Caco-2 (cell line): Measurements from ENCODE around the gene MYO9B. TPM values are rescaled to one million over a fixed set of nuclear protein-coding genes. Genes with fewer than 3 reads are reported as not detected.

Source experiments
- BruUV-seq: library from RNA; stranded (reverse); fragments of 400-500 nt; replicated peaks from 2 replicates; lab custom pipeline; 2021; lab: Mats Ljungman, UMichigan
- CTCF ChIA-PET: fragments of 300-600 bp; sonication (Branson Sonifier 250); formaldehyde crosslinking; loops from one replicate; lab custom pipeline; 2022; ENCODE audit warnings: antibody characterized with exemption; lab: Charles Lee
- POLR2A ChIA-PET: fragments of 300-600 bp; sonication (Branson Sonifier 250); formaldehyde crosslinking; loops from one replicate; lab custom pipeline; 2022; ENCODE audit warnings: antibody characterized with exemption; lab: Charles Lee
- DNase-seq, 2 experiments: peaks; one replicate each; pipeline versions ENCODE4 v3.0.0 to v3.0.0-alpha.2; 2020 to 2022
- H3K27me3 ChIP-seq: replicated peaks from 2 replicates; pipeline ENCODE4 v1.6.0; 2011; ENCODE audit warnings: low read length; ENCODE audit not compliant: control insufficient read depth, insufficient read depth
- H3K36me3 ChIP-seq: 2 replicates; pipeline ENCODE4 v1.5.1; 2011; ENCODE audit warnings: low read length; ENCODE audit not compliant: control insufficient read depth, insufficient read depth
- H3K4me1 ChIP-seq: fragments of 250-450 bp; sonication (Bioruptor Pico); 2 replicates; pipeline ENCODE4 v1.5.1; 2020; ENCODE audit warnings: mild to moderate bottlenecking
- H3K4me3 ChIP-seq: 2 replicates; pipeline ENCODE4 v1.5.1; 2011; ENCODE audit warnings: low read depth, mild to moderate bottlenecking, control low read depth, low read length
- H3K9me3 ChIP-seq: fragments of 250-450 bp; sonication (Bioruptor Pico); 2 replicates; pipeline ENCODE4 v1.5.1; 2020; ENCODE audit warnings: mild to moderate bottlenecking, moderate library complexity
- H3K27ac Mint-ChIP-seq: one replicate; pipeline ENCODE4 v1.8.0; 2022; ENCODE audit warnings: mixed read lengths; ENCODE audit not compliant: unreplicated experiment
- H3K27me3 Mint-ChIP-seq: one replicate; pipeline ENCODE4 v1.8.0; 2022; ENCODE audit warnings: mixed read lengths; ENCODE audit not compliant: insufficient read depth, unreplicated experiment
- H3K36me3 Mint-ChIP-seq: one replicate; pipeline ENCODE4 v1.8.0; 2022; ENCODE audit warnings: mild to moderate bottlenecking, mixed read lengths; ENCODE audit not compliant: insufficient read depth, unreplicated experiment
- H3K4me1 Mint-ChIP-seq: one replicate; pipeline ENCODE4 v1.8.0; 2022; ENCODE audit warnings: low read depth, mixed read lengths; ENCODE audit not compliant: unreplicated experiment
- H3K4me3 Mint-ChIP-seq: one replicate; pipeline ENCODE4 v1.8.0; 2022; ENCODE audit warnings: mild to moderate bottlenecking, moderate library complexity, mixed read lengths; ENCODE audit not compliant: unreplicated experiment
- H3K9me3 Mint-ChIP-seq: one replicate; pipeline ENCODE4 v1.8.0; 2022; ENCODE audit warnings: mixed read lengths; ENCODE audit not compliant: unreplicated experiment
- intact Hi-C: fragments of 100-400 bp; cut with micrococcal nuclease; formaldehyde crosslinking; loops from one replicate; pipeline ENCODE4 v1.10.0; 2022; ENCODE audit not compliant: unreplicated experiment
- total RNA-seq: library from RNA; stranded (reverse); gene quantifications from 2 replicates; pipeline ENCODE4 v1.2.3, GENCODE V29; 2022
- TF ChIP-seq, protein P1 (sequence below), 2 experiments: fragments of 200-600 bp in 1 of 2; IDR thresholded peaks; 1 replicate in 1 of 2; 2 replicates in 1 of 2; pipeline versions ENCODE4 v1.5.1 to v1.8.0; 2011 to 2022; ENCODE audit warnings: antibody characterized with exemption in 1 of 2, control low read depth in 1 of 2, inconsistent platforms in 1 of 2, low read depth in 1 of 2, low read length in 1 of 2, mild to moderate bottlenecking in 1 of 2, moderate library complexity in 1 of 2; ENCODE audit not compliant: insufficient read depth in 1 of 2, severe bottlenecking in 1 of 2, unreplicated experiment in 1 of 2

Gene MYO9B
- total RNA-seq, 1 experiment from 2014 or later = 47.6 TPM

DNA sequence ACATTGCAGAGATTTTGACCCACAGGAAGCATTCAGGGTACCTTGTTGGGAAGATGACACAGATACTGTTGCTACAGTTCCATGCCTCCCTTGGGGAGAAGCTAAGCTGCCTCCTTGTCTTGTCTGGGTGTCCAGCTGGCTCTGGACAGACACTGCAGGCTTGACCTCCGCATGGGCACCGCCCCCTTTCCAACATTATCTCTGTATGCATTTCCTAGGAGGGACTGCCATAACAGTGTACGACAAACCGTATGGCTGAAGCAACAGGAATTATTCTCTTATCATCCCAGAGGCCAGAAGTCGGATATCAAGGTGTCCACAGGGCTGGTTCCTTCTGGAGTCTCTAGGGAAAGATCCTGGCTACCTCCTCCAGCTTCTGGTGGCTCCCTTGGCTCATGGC is 72.6 kb downstream of the MYO9B start:
- intact Hi-C loops = no loop called here
- no TSS peak for BruUV-seq
- Mint-ChIP-seq H3K4me1 (no peaks in the 10 kb centered on the region), H3K9me3 (no peaks in the 10 kb centered on the region), H3K27me3 (no peaks in the 10 kb centered on the region), H3K27ac (no peak overlapping the region), H3K36me3 (peaks cover 19% of the 10 kb centered on the region), H3K4me3 (no peak overlapping the region)
- Histone ChIP-seq H3K9me3 (no peaks in the 10 kb centered on the region), H3K27me3 (no peaks in the 10 kb centered on the region), H3K36me3 (no peaks in the 10 kb centered on the region; the same call in 1 of the 2 replicates), H3K4me1 (peaks cover 4% of the 10 kb centered on the region; the same call in 1 of the 2 replicates), H3K4me3 (no peak overlapping the region)
- TF ChIP-seq, protein P1, sequence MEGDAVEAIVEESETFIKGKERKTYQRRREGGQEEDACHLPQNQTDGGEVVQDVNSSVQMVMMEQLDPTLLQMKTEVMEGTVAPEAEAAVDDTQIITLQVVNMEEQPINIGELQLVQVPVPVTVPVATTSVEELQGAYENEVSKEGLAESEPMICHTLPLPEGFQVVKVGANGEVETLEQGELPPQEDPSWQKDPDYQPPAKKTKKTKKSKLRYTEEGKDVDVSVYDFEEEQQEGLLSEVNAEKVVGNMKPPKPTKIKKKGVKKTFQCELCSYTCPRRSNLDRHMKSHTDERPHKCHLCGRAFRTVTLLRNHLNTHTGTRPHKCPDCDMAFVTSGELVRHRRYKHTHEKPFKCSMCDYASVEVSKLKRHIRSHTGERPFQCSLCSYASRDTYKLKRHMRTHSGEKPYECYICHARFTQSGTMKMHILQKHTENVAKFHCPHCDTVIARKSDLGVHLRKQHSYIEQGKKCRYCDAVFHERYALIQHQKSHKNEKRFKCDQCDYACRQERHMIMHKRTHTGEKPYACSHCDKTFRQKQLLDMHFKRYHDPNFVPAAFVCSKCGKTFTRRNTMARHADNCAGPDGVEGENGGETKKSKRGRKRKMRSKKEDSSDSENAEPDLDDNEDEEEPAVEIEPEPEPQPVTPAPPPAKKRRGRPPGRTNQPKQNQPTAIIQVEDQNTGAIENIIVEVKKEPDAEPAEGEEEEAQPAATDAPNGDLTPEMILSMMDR (IDR thresholded peaks at IDR 0.05; ENCODE audit: insufficient read depth in 1 of 2, low read depth in 1 of 2, low read length in 1 of 2, severe bottlenecking in 1 of 2, unreplicated experiment in 1 of 2) = no peak
- POLR2A ChIA-PET = no interaction called here
- DNase-seq = no peak
- CTCF ChIA-PET = no interaction called here

DNA sequence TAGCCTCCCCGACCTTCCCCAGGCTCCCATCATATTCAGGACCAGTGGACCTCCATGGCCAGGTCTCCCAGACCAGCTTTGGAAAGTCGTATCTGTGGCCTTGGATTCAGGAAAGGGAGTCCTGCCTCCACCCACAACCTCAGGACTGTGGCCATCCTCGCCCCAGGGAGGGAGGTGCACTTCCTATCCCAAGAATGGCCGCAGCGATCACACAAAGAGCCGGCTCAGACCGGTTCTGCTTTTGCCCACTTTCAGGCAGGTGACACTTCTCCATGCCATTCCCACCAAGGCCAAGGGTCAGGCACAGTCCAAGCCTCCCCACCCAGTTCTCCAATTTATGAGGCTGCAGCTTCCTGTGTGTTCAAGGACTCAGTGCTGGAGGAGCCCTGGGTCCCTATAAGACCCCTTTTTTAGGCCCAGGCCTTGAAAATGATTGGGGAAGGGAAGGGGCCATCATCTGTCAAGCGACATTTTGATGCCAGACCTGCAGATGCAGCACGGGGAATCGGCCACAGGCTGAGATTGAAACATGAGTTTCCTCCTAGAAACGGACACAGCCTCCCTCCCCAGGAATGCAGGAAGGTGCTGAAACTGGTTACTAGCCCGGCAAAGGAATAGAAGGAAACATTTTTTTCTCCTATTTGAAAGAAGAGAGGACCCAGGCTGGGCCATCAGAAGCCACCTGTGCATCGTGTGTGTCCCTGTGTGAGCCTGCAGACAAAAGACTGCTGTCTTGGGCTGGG is 74.0 kb downstream of the MYO9B start:
- CTCF ChIA-PET = no interaction called here
- intact Hi-C loops = no loop called here
- BruUV-seq = no TSS peak
- H3K27ac Mint-ChIP-seq = no peak overlapping the region
- H3K27me3 ChIP-seq = no peaks in the 10 kb centered on the region
- no peaks in the 10 kb centered on the region for H3K4me1 Mint-ChIP-seq
- no peaks in the 10 kb centered on the region for H3K27me3 Mint-ChIP-seq
- no peaks in the 10 kb centered on the region; the same call in 1 of the 2 replicates for H3K36me3 ChIP-seq
- no peak for DNase-seq
- TF ChIP-seq, protein P1 (IDR thresholded peaks at IDR 0.05; ENCODE audit: insufficient read depth in 1 of 2, low read depth in 1 of 2, low read length in 1 of 2, severe bottlenecking in 1 of 2, unreplicated experiment in 1 of 2) = no peak
- H3K9me3 Mint-ChIP-seq = no peaks in the 10 kb centered on the region
- POLR2A ChIA-PET = no interaction called here
- peaks cover 28% of the 10 kb centered on the region for H3K36me3 Mint-ChIP-seq
- no peak overlapping the region for H3K4me3 ChIP-seq
- no peak overlapping the region for H3K4me3 Mint-ChIP-seq
- no peaks in the 10 kb centered on the region for H3K9me3 ChIP-seq
- H3K4me1 ChIP-seq = peaks cover 4% of the 10 kb centered on the region; the same call in 1 of the 2 replicates

DNA sequence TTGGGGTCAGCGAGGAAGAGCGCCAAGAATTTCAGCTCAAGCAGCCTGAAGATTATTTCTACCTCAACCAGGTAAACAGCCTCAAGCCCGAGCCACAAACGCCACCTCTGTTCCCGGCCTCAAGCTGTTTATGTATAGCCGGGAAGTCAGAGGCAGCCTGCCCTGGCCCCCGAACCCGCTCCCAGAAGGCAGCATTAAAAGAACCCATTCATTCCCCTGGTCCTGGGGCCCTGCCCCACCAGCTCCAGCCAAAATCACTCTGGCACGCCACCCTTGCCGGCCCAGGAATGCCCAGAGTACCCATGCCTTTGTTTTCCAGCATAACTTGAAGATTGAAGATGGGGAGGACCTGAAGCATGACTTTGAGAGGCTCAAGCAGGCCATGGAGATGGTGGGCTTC is 78.4 kb downstream of the MYO9B start:
- no peaks in the 10 kb centered on the region for H3K27me3 Mint-ChIP-seq
- H3K36me3 ChIP-seq = no peaks in the 10 kb centered on the region; the same call in 1 of the 2 replicates
- no TSS peak for BruUV-seq
- no peaks in the 10 kb centered on the region for H3K4me1 Mint-ChIP-seq
- no peaks in the 10 kb centered on the region for H3K9me3 Mint-ChIP-seq
- peaks cover 28% of the 10 kb centered on the region for H3K36me3 Mint-ChIP-seq
- ChIA-PET CTCF (interaction anchor here (0.7 kb wide), 1 partner anchor 68 kb away, joined by 3 read pairs; no protein-coding TSS in a partner anchor), POLR2A (no interaction called here)
- peaks cover 4% of the 10 kb centered on the region; the same call in 1 of the 2 replicates for H3K4me1 ChIP-seq
- intact Hi-C loops = no loop called here
- no peaks in the 10 kb centered on the region for H3K9me3 ChIP-seq
- no peak for DNase-seq
- no peak overlapping the region for H3K4me3 Mint-ChIP-seq
- TF ChIP-seq, protein P1 (IDR thresholded peaks at IDR 0.05; ENCODE audit: insufficient read depth in 1 of 2, low read depth in 1 of 2, low read length in 1 of 2, severe bottlenecking in 1 of 2, unreplicated experiment in 1 of 2) = no peak
- H3K27me3 ChIP-seq = no peaks in the 10 kb centered on the region
- H3K27ac Mint-ChIP-seq = no peak overlapping the region
- no peak overlapping the region for H3K4me3 ChIP-seq
